Myocyte (in vitro differentiated cells): ENCODE results near the gene DPYSL4. TPM values are rescaled to one million over a fixed set of nuclear protein-coding genes. Genes with fewer than 3 reads are reported as not detected.
A peak's percentile ranks its signal among the peaks of the same experiment; 100 is the strongest.
"Not testable (repeated sequence)": the region's sequence is repeated elsewhere in the genome, so short reads cannot be mapped to it uniquely, and the experiment has no call there.

Experiments
- DNase-seq: peaks from one replicate; pipeline ENCODE4 v3.0.0-alpha.2; 2012; ENCODE audit warnings: low read depth
- total RNA-seq: library from RNA; depleted of rRNA; stranded (reverse); fragments of >200 nt; gene quantifications from 2 replicates; pipeline ENCODE4 v1.2.3, GENCODE V29; 2014

The DPYSL4 gene
- total RNA-seq, 1 donor from 2014 or later, result 21.0 TPM

GRCh38 chr10:132205650-132206376 is 19.1 kb downstream of the DPYSL4 start:
- DNase-seq, result no peak

GRCh38 chr10:132206377-132206745 is 19.6 kb downstream of the DPYSL4 start:
- DNase-seq, result no peak

DNA sequence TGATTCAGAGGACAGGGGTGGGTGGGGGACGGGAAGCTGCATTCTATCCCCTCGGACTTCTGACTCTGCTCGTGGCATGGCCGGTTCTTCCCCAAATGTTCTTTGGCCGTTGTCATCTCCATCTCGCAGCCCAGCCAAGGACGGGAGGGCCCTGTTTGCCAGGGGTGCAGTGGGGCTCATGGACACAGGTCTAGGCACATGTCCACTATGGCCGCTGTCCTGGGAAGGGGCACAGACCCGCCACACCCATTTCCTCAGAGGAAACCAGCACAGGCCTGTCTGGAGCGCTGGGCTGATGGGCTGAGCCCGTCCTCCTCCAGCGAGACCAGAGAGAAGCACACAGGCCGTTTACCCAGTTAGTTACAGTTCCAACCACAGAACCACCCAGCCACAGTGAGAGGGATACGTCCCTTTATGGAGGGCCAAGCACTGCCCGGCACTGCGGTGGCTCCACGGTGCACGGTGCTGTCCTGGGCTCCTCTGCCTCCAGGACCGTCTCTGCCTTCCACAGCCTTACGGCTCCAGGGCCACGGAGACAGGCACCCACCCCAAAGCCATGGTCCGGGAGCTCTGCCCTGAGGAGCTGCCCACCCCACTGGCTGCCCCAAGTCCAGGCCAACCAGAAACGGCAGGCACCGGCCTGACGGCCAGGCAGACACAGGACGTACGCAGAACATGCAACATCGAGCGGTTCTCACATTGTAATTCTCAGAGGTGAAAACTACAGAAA is 20.2 kb downstream of the DPYSL4 start:
- DNase-seq, result no peak

DNA sequence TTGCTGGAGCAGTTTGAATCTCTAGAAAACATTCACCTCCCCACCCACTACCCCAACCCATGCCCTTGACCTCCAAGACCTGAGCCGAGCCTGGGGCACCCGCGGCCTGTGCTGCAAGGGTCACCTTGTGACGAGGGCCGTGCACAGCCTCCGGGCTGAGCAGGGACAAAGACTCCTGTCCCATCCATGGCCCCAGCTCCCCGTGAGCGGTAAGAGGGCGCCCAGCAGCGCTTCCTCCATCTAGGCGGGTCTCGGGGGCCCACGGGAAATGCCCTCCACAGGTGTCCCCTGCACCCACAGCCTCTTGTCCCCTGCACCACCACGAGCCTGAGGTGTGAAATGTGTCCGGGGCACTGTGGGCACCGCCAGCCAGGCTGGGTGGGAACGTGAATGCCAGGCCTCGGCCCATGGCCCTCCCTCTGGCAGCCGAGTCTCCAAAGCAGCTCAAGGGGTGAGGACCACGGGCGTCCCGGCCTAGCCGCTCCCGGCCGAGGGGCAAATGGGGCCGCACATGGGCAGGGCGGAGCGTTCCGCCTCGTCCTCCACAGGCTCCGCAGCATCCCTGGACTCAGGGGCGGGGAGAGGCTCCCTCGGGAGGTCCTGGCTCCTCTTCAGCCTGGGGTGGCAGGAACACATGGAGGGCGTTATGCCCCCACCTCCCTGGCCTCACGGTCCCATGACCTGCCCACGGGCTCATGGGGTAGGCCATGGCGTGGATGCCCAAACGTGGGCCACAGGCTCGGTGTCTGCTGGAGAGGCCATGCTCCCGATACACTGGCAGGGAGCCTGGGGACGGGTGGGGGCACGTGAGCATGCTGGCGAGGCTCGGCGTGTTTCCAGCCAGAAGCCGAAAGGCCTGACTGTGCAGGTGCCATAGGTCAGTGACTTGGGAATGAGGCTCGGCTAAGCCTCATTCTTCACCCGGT is 21.1 kb downstream of the DPYSL4 start:
- no peak for DNase-seq

GRCh38 chr10:132208462-132209050 is 21.8 kb downstream of the DPYSL4 start:
- DNase-seq, result peak; percentile 73

DNA sequence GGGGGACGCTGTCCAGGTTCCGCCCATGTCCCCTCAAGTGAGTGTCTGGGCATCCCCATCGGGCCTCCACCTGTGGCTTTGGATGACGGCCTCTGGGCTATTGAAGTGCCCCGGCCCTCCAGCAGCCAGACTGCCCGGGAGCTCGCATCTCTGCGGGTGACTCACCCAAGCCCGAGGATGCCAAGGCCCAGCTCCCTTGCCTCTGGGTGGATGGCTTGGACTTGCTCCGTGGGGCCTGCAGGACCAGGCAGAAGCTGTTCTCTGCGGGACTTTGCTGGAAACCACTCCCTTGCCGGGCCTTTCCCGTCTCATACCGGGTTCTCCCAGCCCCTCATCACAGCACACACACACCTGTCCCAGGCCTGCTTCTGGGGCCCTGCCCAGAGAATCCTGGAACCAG is 22.4 kb downstream of the DPYSL4 start:
- DNase-seq, result peak; percentile 53

GRCh38 chr10:132209978-132210530 is 23.3 kb downstream of the DPYSL4 start:
- no peak for DNase-seq

DNA sequence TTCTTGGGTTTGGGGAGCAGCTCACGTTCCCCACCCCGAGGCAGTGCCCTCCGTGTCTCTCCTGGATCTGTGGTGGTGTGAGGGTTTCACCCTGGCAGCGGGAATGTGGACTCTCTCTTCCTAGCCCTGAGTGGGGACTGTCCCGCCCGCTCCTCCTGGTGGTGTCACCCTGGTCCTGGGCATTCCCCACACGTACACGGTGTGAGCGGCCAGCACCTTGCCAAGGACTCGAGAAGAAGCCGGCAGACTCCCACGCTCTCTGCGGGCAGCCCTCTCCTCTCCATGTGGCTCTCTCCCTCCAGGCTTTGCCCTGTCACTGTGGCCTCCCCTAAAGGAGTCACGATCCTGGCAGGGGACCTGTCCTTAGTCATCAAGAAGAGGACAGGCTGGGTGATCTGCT is 24.0 kb downstream of the DPYSL4 start:
- no peak for DNase-seq

- DNase-seq, result no peak
Observed at GRCh38 chr10:132211246-132211645, 24.5 kb downstream of the DPYSL4 start.

DNA sequence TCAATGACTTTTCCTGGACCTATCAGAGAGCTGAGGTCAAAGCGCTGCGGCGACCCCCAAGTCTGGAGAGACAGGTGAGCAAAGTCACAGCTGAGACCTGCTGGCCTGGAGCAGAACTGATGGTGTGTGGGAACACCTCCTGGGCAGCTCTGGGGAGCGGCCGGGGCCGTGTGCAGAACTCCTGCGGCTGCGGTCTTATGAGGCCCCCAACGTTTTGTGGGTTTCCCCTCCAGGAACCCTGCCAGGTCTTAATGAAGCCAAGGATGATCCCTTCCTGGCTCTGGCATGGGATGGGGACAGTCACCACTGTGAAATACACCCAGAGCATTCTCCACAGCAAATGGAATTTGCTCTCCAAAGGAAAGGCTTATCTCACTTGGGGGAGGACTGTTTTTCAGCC is 26.1 kb downstream of the DPYSL4 start:
- no peak for DNase-seq

DNA sequence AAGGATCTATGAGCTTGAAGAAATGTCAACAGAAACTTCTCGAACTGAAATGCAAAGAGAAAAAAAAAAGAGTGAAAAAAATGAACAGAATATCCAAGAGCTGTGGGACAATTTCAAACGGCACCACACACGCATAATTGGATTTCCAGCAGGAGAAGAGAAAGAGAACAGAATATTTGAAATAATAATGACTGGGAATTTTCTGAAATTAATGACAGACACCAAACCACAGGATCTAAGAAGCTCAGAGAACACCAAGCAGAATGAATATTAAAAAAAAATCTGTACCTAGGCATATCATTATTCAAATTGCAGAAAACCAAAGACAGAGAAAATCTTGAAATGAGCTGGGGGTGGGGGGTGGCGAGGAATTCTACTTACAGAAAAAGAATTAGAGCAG is 27.2 kb downstream of the DPYSL4 start:
- DNase-seq, result no peak

GRCh38 chr10:132216441-132216840 is 29.7 kb downstream of the DPYSL4 start:
- DNase-seq, result not testable (repeated sequence)

- DNase-seq, result no peak
Observed at GRCh38 chr10:132219486-132219885, 32.7 kb downstream of the DPYSL4 start.

DNA sequence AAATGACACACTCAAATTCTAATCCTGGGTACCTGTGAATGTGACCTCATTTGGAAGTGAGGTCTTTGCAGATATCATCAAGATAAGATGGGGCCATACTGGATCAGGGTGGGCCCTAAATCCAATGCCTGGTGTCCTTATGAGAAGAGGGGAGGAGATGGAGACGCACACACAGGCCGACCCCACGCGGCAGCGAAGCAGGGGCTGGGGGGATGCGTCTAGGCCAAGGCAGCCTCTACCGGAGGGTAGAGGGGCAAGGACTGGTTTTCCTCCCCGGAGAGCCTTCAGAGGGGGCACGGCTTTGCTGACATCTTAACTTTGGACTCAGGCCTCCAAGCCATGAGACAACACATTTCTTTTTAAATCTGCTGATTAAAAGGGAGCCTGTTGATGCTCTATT is 33.3 kb downstream of the DPYSL4 start:
- no peak for DNase-seq

DNA sequence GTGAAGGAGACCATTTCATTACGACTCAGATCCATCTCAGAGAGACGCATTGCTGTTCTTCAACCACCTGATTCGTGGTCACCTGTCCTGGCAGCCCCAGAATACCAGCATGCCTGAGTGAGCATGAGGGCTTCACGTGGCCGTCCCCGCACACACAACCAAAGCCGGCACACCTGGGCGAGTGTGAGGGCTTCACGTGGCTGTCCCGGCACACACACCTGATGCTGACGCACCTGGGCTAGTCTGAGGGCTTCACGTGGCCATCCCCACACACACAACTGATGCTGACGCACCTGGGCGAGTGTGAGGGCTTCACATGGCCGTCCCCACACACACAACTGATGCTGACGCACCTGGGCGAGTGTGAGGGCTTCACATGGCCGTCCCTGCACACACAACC is 34.2 kb downstream of the DPYSL4 start:
- DNase-seq, result not testable (repeated sequence)

DNA sequence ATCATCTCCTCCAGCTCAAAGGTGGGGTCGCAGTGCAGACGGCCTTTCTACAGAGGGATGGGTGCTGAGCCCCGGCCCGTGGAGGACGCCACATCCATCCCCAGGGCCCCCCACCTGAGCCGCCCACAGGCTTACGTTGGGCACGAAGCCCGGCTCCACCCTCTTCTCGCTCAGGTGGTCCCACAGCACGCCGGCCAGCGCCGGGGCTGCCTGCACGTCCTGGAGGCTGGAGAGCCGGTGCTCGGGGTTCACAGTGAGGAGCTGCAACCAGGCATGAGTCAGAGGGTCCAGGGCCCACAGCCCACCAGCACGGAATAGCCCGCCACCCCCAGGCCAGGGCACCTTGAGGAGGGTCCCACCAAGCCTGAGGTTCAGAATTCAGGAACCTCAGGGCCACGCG is 36.0 kb downstream of the DPYSL4 start:
- no peak for DNase-seq

DNA sequence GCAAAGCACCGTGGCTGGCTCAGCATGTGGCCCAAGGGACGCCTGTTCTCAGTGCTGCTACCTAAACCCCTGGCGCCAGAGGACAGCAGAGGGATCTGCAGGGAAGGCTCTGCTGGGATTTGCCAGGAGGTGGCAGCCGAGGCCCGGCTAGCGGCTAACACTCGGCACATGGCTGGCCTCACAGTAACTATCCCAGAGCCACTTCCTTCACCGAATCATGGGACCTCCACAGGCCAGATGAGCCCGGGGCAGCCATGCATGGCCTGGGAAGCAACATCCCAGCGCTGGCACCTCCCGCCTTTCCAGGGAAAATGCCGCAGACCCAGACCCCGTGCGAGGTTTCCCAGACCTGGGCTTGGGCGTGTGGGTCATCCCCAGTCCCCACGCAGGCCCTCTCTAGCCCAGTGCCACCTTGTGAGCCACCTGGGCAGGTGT is 36.4 kb downstream of the DPYSL4 start:
- peak; percentile 79 for DNase-seq

- DNase-seq, result no peak
Observed at GRCh38 chr10:132223611-132224342, 37.0 kb downstream of the DPYSL4 start.

DNA sequence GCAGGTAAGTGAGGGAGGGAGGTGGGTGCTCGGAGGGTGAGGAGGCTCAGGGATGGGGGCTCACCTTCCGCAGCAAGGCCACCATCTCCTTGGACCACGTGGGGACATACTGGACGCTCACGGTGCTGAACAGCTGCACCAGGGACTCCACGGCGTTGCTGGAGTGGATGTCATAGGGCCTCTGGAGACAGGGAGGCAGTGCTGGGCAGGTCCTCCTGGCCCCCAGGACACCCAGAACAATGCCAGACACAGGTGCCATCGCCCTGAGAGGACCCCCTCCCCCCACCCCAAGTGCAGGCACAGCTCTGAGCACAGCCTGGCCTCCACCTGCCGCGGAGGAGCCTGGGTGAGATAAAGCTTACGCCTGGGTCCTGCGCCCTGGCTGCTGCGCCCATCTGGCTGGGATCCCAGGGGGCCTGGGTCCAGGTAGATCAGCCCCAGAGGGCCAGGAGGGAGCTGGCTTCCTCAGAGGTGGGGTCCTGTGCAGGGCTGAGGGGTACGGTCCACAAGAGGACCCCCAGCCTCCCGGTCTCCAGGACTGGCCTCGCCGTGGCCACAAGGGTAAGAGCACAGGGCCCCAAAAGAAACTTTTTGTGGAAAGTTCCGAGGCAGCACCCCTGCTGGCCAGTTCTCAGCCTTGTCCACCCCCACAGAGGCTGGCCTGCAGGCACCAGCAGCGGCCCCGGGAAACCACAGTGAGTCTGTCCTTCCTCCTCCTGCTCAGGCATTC is 37.8 kb downstream of the DPYSL4 start:
- DNase-seq, result no peak
